ENCODE data around the gene PAQR4. TPM values are rescaled to one million over a fixed set of nuclear protein-coding genes. Genes with fewer than 3 reads are reported as not detected.
"Not testable (repeated sequence)": the region's sequence is repeated elsewhere in the genome, so short reads cannot be mapped to it uniquely, and the experiment has no call there.

Gene PAQR4
- total and polyA plus RNA-seq, 2 of the 13 experiments (the other 11 are each of a cell fraction or from before 2014, with no cell fraction given) = 15.9 to 24.8 TPM

GRCh38 chr16:2943716-2944115 lies 25.4 kb upstream of the PAQR4 start:
- H3K9me3 ChIP-seq (ENCODE audit: low read length); BruUV-seq (replicated peaks); intact Hi-C loops (cut with micrococcal nuclease; ENCODE audit: unreplicated experiment); in situ Hi-C loops (cut with HindIII; ENCODE audit: extremely low pct_ligation_motif_present, low pct_unique_long_range_greater_than_20kb); POLR2A ChIA-PET; DNase-seq (ENCODE audit: low spot score); FAIRE-seq; H3K4me2 ChIP-seq (ENCODE audit: low read depth, low read length); H3K27ac ChIP-seq (ENCODE audit: extremely low read length, insufficient read depth, low read length); H3K27me3 ChIP-seq (ENCODE audit: control insufficient read depth in 1 of 2, insufficient read depth in 2 of 2, low read length in 2 of 2); H3K9ac ChIP-seq (ENCODE audit: insufficient read depth, low read depth, low read length); H2AFZ ChIP-seq (ENCODE audit: low read length); H4K20me1 ChIP-seq (ENCODE audit: insufficient read depth, low read length); H3K4me1 ChIP-seq (ENCODE audit: insufficient read depth, low read length); CTCF ChIA-PET (ENCODE audit: low intra/inter-chr PET ratio, low total read pairs); H3K4me3 ChIP-seq (replicated peaks in 1 of 3; ENCODE audit: insufficient read depth in 1 of 3, low read depth in 2 of 3, low read length in 3 of 3); H3K79me2 ChIP-seq (ENCODE audit: insufficient read depth, low read length); ATAC-seq: not testable (repeated sequence)
- H3K36me3 ChIP-seq (replicated peaks in 1 of 2; ENCODE audit: control insufficient read depth in 1 of 2, insufficient read depth in 2 of 2, low read length in 2 of 2) = peaks cover 3 to 24% of the 10 kb centered on the region in 2 experiments; a peak in 4 of 5 replicates
- 97% methylated on average over 12 of the region's 12 CpGs for WGBS (ENCODE audit: low lambda C conversion rate)

- Histone ChIP-seq H3K79me2 (ENCODE audit: insufficient read depth, low read length) (no peaks in the 10 kb centered on the region), H3K4me1 (ENCODE audit: insufficient read depth, low read length) (no peaks in the 10 kb centered on the region), H3K4me2 (ENCODE audit: low read depth, low read length) (no peak overlapping the region), H3K9me3 (ENCODE audit: low read length) (no peaks in the 10 kb centered on the region), H3K36me3 (replicated peaks in 1 of 2; ENCODE audit: control insufficient read depth in 1 of 2, insufficient read depth in 2 of 2, low read length in 2 of 2) (peaks cover 0 to 8% of the 10 kb centered on the region in 2 experiments; a peak in 2 of 5 replicates), H3K27me3 (ENCODE audit: control insufficient read depth in 1 of 2, insufficient read depth in 2 of 2, low read length in 2 of 2) (no peaks in the 10 kb centered on the region), H4K20me1 (ENCODE audit: insufficient read depth, low read length) (no peaks in the 10 kb centered on the region), H3K9ac (ENCODE audit: insufficient read depth, low read depth, low read length) (no peak overlapping the region), H3K4me3 (replicated peaks in 1 of 3; ENCODE audit: insufficient read depth in 1 of 3, low read depth in 2 of 3, low read length in 3 of 3) (no peak overlapping the region), H3K27ac (ENCODE audit: extremely low read length, insufficient read depth, low read length) (no peak overlapping the region), H2AFZ (ENCODE audit: low read length) (no peak overlapping the region)
- no TSS peak for BruUV-seq (replicated peaks)
- intact Hi-C loops (cut with micrococcal nuclease; ENCODE audit: unreplicated experiment) = no loop called here
- ChIA-PET CTCF (ENCODE audit: low intra/inter-chr PET ratio, low total read pairs) (no interaction called here), POLR2A (no interaction called here)
- no peak for FAIRE-seq
- no peak for ATAC-seq
- DNase-seq (ENCODE audit: low spot score) = no peak
- WGBS (ENCODE audit: low lambda C conversion rate) = 96% methylated on average over 4 of the region's 4 CpGs
- in situ Hi-C loops (cut with HindIII; ENCODE audit: extremely low pct_ligation_motif_present, low pct_unique_long_range_greater_than_20kb) = no loop called here
- TF ChIP-seq ZBTB14 (CRISPR knock-in tag; IDR thresholded peaks at IDR 0.05) (no peak), ZNF749 (CRISPR knock-in tag; IDR thresholded peaks at IDR 0.05; ENCODE audit: borderline replicate concordance) (no peak), ZNF567 (CRISPR knock-in tag; IDR thresholded peaks at IDR 0.05; ENCODE audit: borderline replicate concordance) (no peak), CBX5 (CRISPR knock-in tag; IDR thresholded peaks at IDR 0.05; ENCODE audit: borderline replicate concordance) (no peak), NR3C1 (CRISPR knock-in tag; IDR thresholded peaks at IDR 0.05) (no peak), ZNF446 (CRISPR knock-in tag; IDR thresholded peaks at IDR 0.05) (no peak), ZKSCAN5 (CRISPR knock-in tag; IDR thresholded peaks at IDR 0.05) (no peak), ZNF879 (CRISPR knock-in tag; IDR thresholded peaks at IDR 0.05) (no peak), HNRNPLL (IDR thresholded peaks at IDR 0.05; ENCODE audit: low read depth, low read length, poor library complexity, severe bottlenecking) (no peak), NFE2L1 (CRISPR knock-in tag; IDR thresholded peaks at IDR 0.05; ENCODE audit: borderline replicate concordance) (no peak), ZSCAN12 (CRISPR knock-in tag; IDR thresholded peaks at IDR 0.05) (no peak), ZNF572 (CRISPR knock-in tag; IDR thresholded peaks at IDR 0.05) (no peak), GPN1 (CRISPR knock-in tag; IDR thresholded peaks at IDR 0.05; ENCODE audit: borderline replicate concordance) (no peak), ZNF850 (CRISPR knock-in tag; conservative IDR thresholded peaks at IDR 0.05) (no peak)
- TF ChIP-seq, protein P1, sequence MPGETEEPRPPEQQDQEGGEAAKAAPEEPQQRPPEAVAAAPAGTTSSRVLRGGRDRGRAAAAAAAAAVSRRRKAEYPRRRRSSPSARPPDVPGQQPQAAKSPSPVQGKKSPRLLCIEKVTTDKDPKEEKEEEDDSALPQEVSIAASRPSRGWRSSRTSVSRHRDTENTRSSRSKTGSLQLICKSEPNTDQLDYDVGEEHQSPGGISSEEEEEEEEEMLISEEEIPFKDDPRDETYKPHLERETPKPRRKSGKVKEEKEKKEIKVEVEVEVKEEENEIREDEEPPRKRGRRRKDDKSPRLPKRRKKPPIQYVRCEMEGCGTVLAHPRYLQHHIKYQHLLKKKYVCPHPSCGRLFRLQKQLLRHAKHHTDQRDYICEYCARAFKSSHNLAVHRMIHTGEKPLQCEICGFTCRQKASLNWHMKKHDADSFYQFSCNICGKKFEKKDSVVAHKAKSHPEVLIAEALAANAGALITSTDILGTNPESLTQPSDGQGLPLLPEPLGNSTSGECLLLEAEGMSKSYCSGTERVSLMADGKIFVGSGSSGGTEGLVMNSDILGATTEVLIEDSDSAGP (CRISPR knock-in tag; IDR thresholded peaks at IDR 0.05; ENCODE audit: borderline replicate concordance) = no peak
- TF ChIP-seq, protein P2, sequence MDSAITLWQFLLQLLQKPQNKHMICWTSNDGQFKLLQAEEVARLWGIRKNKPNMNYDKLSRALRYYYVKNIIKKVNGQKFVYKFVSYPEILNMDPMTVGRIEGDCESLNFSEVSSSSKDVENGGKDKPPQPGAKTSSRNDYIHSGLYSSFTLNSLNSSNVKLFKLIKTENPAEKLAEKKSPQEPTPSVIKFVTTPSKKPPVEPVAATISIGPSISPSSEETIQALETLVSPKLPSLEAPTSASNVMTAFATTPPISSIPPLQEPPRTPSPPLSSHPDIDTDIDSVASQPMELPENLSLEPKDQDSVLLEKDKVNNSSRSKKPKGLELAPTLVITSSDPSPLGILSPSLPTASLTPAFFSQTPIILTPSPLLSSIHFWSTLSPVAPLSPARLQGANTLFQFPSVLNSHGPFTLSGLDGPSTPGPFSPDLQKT (CRISPR knock-in tag; IDR thresholded peaks at IDR 0.05; ENCODE audit: borderline replicate concordance) = no peak
Observed at GRCh38 chr16:2946649-2947048, 22.5 kb upstream of the PAQR4 start.
